UCSD-AML1 (cell line): ENCODE results near the gene CBX8.

Source experiments
- DNase-seq: peaks from one replicate; lab custom pipeline; 2025; ENCODE audit not compliant: unreplicated experiment; lab: John Stamatoyannopoulos, UW

CBX8 gene

DNA sequence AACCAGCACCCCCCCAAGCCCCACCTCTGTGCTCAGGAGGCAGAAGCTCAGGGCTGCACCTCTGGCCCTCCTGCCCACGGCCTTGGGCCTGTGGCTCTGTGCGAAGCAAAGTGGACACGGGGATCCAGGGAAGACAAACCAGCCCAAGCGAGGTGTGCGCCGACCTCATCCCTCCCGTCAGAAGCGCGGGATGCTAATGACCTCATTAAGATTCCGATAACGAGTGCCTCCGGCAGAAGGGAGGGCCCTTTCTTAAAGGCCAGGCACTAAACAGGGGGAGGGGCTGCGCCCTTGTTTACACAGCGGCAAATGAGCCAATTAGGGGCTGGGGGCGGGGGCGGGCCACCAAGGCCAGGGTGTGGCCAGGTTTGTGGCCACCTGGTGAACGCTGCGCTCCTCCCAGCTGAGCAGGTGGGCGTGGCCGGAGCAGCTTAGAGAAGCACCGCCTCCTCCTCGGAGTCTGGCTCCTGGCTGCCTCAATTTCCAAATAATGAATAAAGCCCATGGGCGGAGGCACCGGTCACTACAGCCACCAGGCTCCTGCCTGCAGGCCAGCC is 39.2 kb upstream of the CBX8 start:
- no peak for DNase-seq

GRCh38 chr17:79835470-79835899 is 38.6 kb upstream of the CBX8 start:
- DNase-seq: no peak

GRCh38 chr17:79834565-79835469 is 37.9 kb upstream of the CBX8 start:
- DNase-seq: peak; percentile 51

- no peak for DNase-seq
Measured at GRCh38 chr17:79833744-79834564, 37.1 kb upstream of the CBX8 start.

- DNase-seq: no peak
Measured at GRCh38 chr17:79833110-79833450, 36.2 kb upstream of the CBX8 start.

DNA sequence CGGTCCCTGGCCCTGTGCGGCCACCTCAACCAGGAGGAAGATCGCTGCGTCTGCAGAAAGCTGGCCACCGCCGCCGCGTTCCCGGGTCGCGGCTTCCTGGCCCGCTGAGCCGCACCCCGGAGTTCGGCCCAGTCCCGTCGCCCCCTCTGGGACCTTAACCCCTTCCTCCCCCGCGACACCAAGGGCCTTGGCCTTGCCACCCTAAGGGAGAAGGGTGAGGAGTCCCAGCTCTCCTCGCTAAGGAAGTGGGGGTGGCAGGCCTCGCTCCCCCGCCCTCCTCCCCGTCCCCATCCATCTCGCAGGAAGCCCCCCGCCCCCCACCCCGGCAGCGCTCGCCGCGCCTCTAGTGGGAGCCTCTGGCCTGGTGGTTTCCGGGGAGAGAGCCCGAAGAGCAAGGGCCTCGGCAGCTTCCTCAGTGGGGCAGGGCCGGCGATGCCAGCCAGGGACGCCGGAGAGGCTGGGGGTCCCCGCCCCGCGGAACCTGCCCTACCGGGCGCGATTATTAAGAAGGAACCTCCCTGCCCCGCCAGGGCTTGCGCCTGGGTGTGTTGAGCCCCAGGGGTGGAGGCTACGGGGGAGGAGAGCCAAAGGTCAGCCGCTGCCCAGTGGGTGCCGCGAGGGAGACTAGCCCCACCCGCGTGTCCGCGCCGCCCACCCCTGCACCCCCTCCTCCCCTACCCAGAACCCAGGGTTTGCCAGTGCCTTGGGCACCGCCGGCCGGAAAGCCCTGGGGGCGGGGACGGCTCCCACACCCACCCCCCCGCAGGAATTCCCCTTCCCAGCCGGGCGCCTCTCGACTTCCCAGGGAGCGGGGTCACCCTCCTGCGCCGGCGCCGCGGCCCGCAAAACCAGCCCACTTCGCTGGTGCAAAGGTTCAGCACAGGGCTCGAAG is 35.6 kb upstream of the CBX8 start:
- peak; percentile 64 for DNase-seq

DNA sequence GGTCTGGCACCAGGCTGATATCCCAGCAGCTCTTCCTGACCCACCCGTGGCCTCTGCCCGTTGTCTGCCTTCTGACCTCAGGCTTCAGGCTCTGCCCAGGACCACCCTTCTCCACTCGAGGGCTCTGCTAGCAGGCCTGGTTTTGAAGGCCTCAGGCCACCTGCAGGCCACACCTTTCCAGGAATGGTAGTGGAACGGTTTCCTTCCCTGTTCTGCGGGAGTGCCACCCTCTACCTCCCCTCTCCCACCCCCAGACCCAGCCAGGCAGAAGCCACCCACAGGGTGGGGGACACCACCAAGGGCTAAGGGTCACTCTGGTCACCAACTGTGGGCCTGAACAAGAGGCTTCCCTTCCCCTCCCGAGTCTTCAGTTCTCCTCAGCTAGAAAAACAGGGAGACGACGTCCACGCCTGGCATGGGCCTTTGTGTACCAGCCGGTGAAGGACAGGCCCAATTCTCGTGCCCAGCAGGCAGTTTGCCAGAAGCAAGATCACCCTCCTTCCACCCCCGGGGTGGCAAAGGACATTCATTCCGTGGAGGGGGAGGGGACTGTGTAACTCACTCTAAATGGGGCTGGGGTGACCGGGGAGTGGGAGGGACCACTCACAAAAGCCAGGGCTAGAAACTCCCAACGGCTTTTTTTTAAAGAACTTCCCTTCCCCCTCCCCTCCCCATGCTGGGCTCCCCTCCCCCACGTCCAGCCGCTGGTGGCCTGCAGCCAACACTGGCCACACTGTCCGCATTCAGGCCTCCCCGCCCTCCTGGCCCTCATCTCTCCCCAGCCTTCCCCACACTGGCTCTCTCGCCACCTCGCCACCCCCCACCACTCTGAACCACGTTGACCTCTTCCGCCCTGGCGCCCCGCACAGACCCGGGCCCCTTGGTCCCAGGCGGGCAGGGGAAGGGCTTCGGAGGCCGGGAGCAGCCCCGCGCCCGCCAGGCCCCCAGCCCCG is 34.7 kb upstream of the CBX8 start:
- DNase-seq: peak; percentile 56

GRCh38 chr17:79830763-79831264 is 33.9 kb upstream of the CBX8 start:
- no peak for DNase-seq

DNA sequence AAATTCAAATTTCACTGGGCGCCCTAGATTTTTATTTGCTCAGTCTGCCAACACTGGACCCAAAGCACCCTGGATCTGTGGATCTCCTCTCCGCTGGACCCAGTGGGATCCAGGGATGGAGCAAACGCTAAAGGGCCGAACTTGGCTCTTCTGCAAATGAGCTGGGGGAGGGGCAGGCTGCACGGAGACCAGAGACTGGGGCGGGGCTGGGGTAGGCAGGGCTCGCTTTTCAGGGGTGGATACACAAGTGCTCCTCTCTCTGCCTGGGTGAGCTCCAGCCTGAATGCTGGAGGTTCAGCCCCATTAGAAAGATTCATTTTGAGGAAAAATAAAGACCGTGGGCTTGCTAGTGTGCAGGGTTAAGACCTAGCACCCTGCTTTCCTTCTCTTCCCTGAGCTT is 33.4 kb upstream of the CBX8 start:
- no peak for DNase-seq

DNA sequence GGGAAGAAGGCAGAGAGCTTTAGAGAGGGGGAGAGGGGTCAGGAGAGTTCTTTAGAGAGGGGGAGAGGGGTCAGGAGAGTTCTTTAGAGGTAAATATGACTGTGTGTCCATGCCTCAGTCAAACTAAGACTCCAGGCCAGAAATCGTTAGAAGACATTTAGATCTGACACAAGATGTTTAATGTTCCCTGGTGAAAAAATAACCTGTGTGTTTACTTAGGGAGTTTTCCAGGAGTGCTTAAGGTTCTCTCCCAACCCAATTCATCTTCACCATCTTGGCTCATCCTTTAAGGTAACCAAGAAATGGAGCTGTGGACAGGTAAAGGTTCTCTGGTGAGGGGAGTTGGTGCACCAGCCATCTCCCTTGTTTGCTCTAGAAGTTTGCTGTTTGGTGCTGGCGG is 32.6 kb upstream of the CBX8 start:
- no peak for DNase-seq

- DNase-seq: no peak
Measured at GRCh38 chr17:79829004-79829403, 32.1 kb upstream of the CBX8 start.

- no peak for DNase-seq
Measured at GRCh38 chr17:79826841-79827578, 30.1 kb upstream of the CBX8 start.

GRCh38 chr17:79826204-79826680 is 29.4 kb upstream of the CBX8 start:
- DNase-seq: peak; percentile 82

- DNase-seq: no peak
Measured at GRCh38 chr17:79825580-79825921, 28.7 kb upstream of the CBX8 start.

DNA sequence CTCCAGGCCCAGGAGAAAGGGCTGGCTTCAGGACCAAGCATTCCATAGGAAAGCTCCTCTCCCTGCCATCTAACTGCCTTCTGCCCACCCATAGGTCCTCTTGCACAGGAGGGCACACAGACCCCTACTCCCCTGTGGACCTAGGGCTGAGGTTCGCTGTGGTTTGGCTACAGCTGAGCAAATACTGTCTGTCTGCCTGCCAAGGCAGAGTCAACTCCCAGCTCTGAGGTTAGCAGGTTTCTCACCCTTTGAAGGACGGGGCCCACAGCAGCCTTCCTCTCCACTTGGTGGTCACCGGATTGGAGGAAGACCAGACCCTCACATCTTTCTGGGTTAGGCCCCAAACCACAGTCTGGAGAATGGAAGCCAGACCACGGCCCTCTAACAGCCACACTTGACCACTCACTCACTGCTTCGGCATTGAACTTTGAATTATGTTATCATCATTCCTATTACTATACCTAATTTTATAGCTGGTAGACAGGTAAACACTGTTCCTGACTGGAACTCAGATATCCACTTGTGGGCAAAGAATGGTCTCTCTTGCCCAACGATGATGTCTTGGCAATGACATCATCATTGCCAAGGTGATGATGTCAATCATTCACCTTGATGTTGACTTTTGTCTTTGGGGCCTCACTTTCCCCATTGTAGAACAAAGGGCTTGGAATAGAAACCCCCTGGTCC is 28.2 kb upstream of the CBX8 start:
- no peak for DNase-seq

DNA sequence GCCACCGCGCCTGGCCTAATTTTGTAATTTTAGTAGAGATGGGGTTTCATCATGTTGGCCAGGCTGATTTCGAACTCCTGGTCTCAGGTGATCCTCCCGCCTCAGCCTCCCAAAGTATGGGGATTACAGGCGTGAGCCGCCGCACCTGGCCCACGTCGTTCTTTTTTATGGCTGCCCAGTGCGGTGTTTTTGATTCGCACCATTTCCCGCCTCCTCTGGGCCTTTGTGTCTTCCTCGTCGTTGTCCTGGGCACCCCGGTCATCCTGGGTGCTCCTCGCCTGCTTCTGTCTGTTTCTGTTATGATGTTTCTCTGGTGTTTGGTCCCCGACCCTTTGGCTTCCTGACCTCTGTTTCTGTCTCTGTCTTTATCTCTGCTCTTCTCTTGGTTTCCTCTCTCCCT is 27.4 kb upstream of the CBX8 start:
- no peak for DNase-seq

GRCh38 chr17:79822583-79823124 is 25.8 kb upstream of the CBX8 start:
- DNase-seq: no peak
